GM12878 (cell line): Measurements from ENCODE around the gene CORO2B. TPM values are rescaled to one million over a fixed set of nuclear protein-coding genes. Genes with fewer than 3 reads are reported as not detected.
"Not testable (repeated sequence)": the region's sequence is repeated elsewhere in the genome, so short reads cannot be mapped to it uniquely, and the experiment has no call there.

Experiments used
- ATAC-seq: fragments of 200-7000 bp; cut with Tn5 transposase; 3 replicates; pipeline ENCODE4 v1.9.1; 2020; ENCODE audit warnings: mild to moderate bottlenecking, moderate library complexity
- BruUV-seq: library from RNA; stranded (reverse); fragments of 400-500 nt; replicated peaks from 2 replicates; lab custom pipeline; 2021; lab: Mats Ljungman, UMichigan
- CTCF ChIA-PET: fragments of 300-600 bp; sonication (Branson Sonifier 250); formaldehyde crosslinking; extraction: SDS; loops from one replicate; lab custom pipeline; 2021; ENCODE audit warnings: inconsistent platforms; lab: Yijun Ruan, JAX
- POLR2A ChIA-PET: fragments of 350-600 bp; formaldehyde crosslinking; extraction: SDS; loops from one replicate; lab custom pipeline; 2021; ENCODE audit warnings: inconsistent platforms; lab: Charles Lee
- RAD21 ChIA-PET: fragments of 300-600 bp; sonication (Branson Sonifier 250); formaldehyde crosslinking; loops from one replicate; lab custom pipeline; 2023; ENCODE audit warnings: antibody characterized with exemption; ENCODE audit not compliant: unreplicated experiment; lab: Charles Lee
- SMC1A ChIA-PET: fragments of 300-600 bp; sonication (Branson Sonifier 250); formaldehyde crosslinking; loops from one replicate; lab custom pipeline; 2023; ENCODE audit not compliant: unreplicated experiment, uncharacterized antibody; lab: Charles Lee
- DNase-seq: peaks from one replicate; pipeline ENCODE4 v3.0.0-alpha.2; 2011; ENCODE audit warnings: low read depth, low spot score
- FAIRE-seq: peaks from 3 replicates; lab custom pipeline; 2011; peaks lifted over from hg19 to GRCh38; lab: Jason Lieb, UNC
- H2AFZ ChIP-seq: 2 replicates; pipeline ENCODE4 v1.6.0; 2011; ENCODE audit warnings: low read depth, low read length, control low read depth; ENCODE audit not compliant: control insufficient read depth
- H3K27ac ChIP-seq: 2 replicates; pipeline ENCODE4 v1.5.1; 2011; ENCODE audit warnings: control low read depth; ENCODE audit not compliant: control insufficient read depth, insufficient read depth
- H3K27me3 ChIP-seq, 2 experiments: replicated peaks in 1 of 2; 2 replicates each; pipeline versions ENCODE4 v1.6.0 to v1.6.1; 2011; ENCODE audit warnings: low read length in 1 of 2; ENCODE audit not compliant: control insufficient read depth in 2 of 2, insufficient read depth in 2 of 2
- H3K36me3 ChIP-seq, 2 experiments: 2 replicates each; pipeline ENCODE4 v1.5.1; 2011; ENCODE audit warnings: low read length in 1 of 2; ENCODE audit not compliant: control insufficient read depth in 2 of 2, insufficient read depth in 2 of 2
- H3K4me1 ChIP-seq: 2 replicates; pipeline ENCODE4 v1.6.1; 2011; ENCODE audit warnings: mild to moderate bottlenecking, low read length, moderate library complexity, mixed read lengths; ENCODE audit not compliant: control insufficient read depth, insufficient read depth
- H3K4me2 ChIP-seq: 2 replicates; pipeline ENCODE4 v1.6.0; 2011; ENCODE audit warnings: control low read depth; ENCODE audit not compliant: control insufficient read depth, insufficient read depth
- H3K4me3 ChIP-seq: fragments of 200-600 bp; sonication (generic); 2 replicates; pipeline ENCODE4 v1.5.1; 2016
- H3K79me2 ChIP-seq: 2 replicates; pipeline ENCODE4 v1.6.0; 2011; ENCODE audit warnings: low read length; ENCODE audit not compliant: control insufficient read depth, insufficient read depth
- H3K9ac ChIP-seq: 2 replicates; pipeline ENCODE4 v1.8.0; 2011; ENCODE audit warnings: low read length, control low read depth, mixed read lengths; ENCODE audit not compliant: control insufficient read depth, insufficient read depth
- H3K9me3 ChIP-seq: replicated peaks from 3 replicates; pipeline ENCODE4 v1.5.1; 2011; ENCODE audit warnings: mild to moderate bottlenecking, low read length; ENCODE audit not compliant: control insufficient read depth, insufficient read depth
- H4K20me1 ChIP-seq: 2 replicates; pipeline ENCODE4 v1.6.0; 2011; ENCODE audit not compliant: control insufficient read depth, insufficient read depth
- CBX3 ChIP-seq: fragments of 200-600 bp; sonication (generic); IDR thresholded peaks from 2 replicates; pipeline ENCODE4 v1.6.1; 2016; ENCODE audit warnings: low read depth, borderline replicate concordance
- EZH2 ChIP-seq: IDR thresholded peaks from 2 replicates; pipeline ENCODE4 v1.6.1; 2012; ENCODE audit warnings: low read depth, mild to moderate bottlenecking, control low read depth, inconsistent platforms, low read length, borderline replicate concordance; ENCODE audit not compliant: control insufficient read depth
- FOS ChIP-seq: IDR thresholded peaks from 3 replicates; pipeline ENCODE4 v1.6.1; 2011; ENCODE audit warnings: borderline replicate concordance; ENCODE audit not compliant: insufficient read length; ENCODE audit errors: extremely low read depth
- JUNB ChIP-seq: IDR thresholded peaks from 2 replicates; pipeline ENCODE4 v1.6.1; 2016; ENCODE audit warnings: antibody characterized with exemption, mild to moderate bottlenecking
- MXI1 ChIP-seq: fragments of 150-350 bp; IDR thresholded peaks from 2 replicates; pipeline ENCODE4 v1.6.1; 2011; ENCODE audit warnings: low read depth, mild to moderate bottlenecking, inconsistent platforms, low read length, improper control_type of control experiment
- PKNOX1 ChIP-seq: fragments of 450-650 bp; IDR thresholded peaks from 2 replicates; pipeline ENCODE4 v1.6.1; 2016; ENCODE audit warnings: mild to moderate bottlenecking
- RAD21 ChIP-seq: IDR thresholded peaks from 2 replicates; pipeline ENCODE4 v1.6.1; 2011; ENCODE audit warnings: mild to moderate bottlenecking, low read depth, low read length, moderate library complexity; ENCODE audit not compliant: insufficient read depth
- STAT3 ChIP-seq: IDR thresholded peaks from 2 replicates; pipeline ENCODE4 v1.6.1; 2011; ENCODE audit warnings: low read depth, low read length, improper control_type of control experiment
- TARDBP ChIP-seq: IDR thresholded peaks from 2 replicates; pipeline ENCODE4 v1.6.1; 2016; ENCODE audit warnings: borderline replicate concordance
- YBX1 ChIP-seq: fragments of 450-650 bp; IDR thresholded peaks from 2 replicates; pipeline ENCODE4 v1.6.1; 2016; ENCODE audit warnings: antibody characterized with exemption
- ZZZ3 ChIP-seq: IDR thresholded peaks from 2 replicates; pipeline ENCODE4 v1.6.1; 2011; ENCODE audit warnings: low read depth; ENCODE audit not compliant: control insufficient read depth, insufficient read length
- WGBS: methylation state at CpG from one replicate; pipeline ENCODE4 v1.1.6; 2016; ENCODE audit warnings: low lambda C conversion rate; ENCODE audit not compliant: insufficient replicate concordance, insufficient coverage; ENCODE audit errors: missing lambda C conversion rate; 5-methylcytosine and 5-hydroxymethylcytosine counted together
- in situ Hi-C: fragments of 300-500 bp; cut with MboI; formaldehyde crosslinking; loops from 9 replicates; pipeline ENCODE4 v1.14.3; 2018; ENCODE audit warnings: mixed read lengths
- intact Hi-C: fragments of 100-400 bp; cut with micrococcal nuclease; formaldehyde crosslinking; loops from one replicate; pipeline ENCODE4 v1.14.2; 2022; ENCODE audit not compliant: unreplicated experiment
- polyA plus RNA-seq, 11 experiments: library from polyadenylated mRNA; depleted of rRNA in 4 of 11; unstranded in 6 of 11; stranded (reverse) in 5 of 11; fragments of >200 nt; fragmentation: Nextera tagmentation in 4 of 11; fragmentation: Illumina TruSeq in 1 of 11; extraction: Ambion mirVana in 4 of 11; extraction: Trizol in 1 of 11; gene quantifications; 1 replicate in 1 of 11; 2 replicates in 10 of 11; pipeline versions ENCODE4 v1.2.1 to v1.2.3, GENCODE V29; 2011 to 2016; ENCODE audit warnings: inconsistent platforms in 2 of 11, missing spikeins in 2 of 11, low read depth in 1 of 11
- total RNA-seq, 4 experiments: library from RNA; depleted of rRNA in 3 of 4; stranded (reverse); fragments of >200 nt in 3 of 4; fragmentation: Illumina TruSeq in 1 of 4; extraction: Trizol in 1 of 4; gene quantifications; 2 replicates each; pipeline versions ENCODE4 v1.2.1 to v1.2.3, GENCODE V29; 2013 to 2021

CORO2B gene
- total and polyA plus RNA-seq, 10 of the 15 experiments (the other 5 are each of a cell fraction or from before 2014, with no cell fraction given), result 0.05 to 0.73 (median 0.13) TPM; not detected in 4

- TF ChIP-seq YBX1 (no peak), FOS (no peak), JUNB (no peak), PKNOX1 (no peak)
These were observed 24.4 kb downstream of the CORO2B start (continued) for GRCh38 chr15:68603216-68603595.

- ChIA-PET POLR2A (no interaction called here), SMC1A (no interaction called here)
- 74% methylated on average over 9 of the region's 9 CpGs for WGBS
- Histone ChIP-seq H3K9me3 (no peaks in the 10 kb centered on the region), H3K9ac (no peak overlapping the region), H3K4me3 (no peak overlapping the region), H3K79me2 (no peaks in the 10 kb centered on the region), H3K4me1 (no peaks in the 10 kb centered on the region), H4K20me1 (no peaks in the 10 kb centered on the region), H3K27ac (no peak overlapping the region)
- intact Hi-C loops (no loop called here), in situ Hi-C loops (no loop called here)
- no TSS peak for BruUV-seq
- FAIRE-seq (no peak), ATAC-seq (no peak), DNase-seq (no peak)
- no peak for TF ChIP-seq EZH2
- TF ChIP-seq MXI1, result no peak
- no peak for TF ChIP-seq ZZZ3
- no peak for TF ChIP-seq RAD21
- TF ChIP-seq TARDBP, result no peak
- no peak for TF ChIP-seq STAT3
- no peak for TF ChIP-seq CBX3
- TF ChIP-seq, all 136 proteins: peak for 0
- H2AFZ ChIP-seq, result no peak overlapping the region
- no peaks in the 10 kb centered on the region for H3K36me3 ChIP-seq
- ChIA-PET CTCF (no interaction called here), RAD21 (no interaction called here)
- no peaks in the 10 kb centered on the region; a peak in 2 of 4 replicates for H3K27me3 ChIP-seq
- no peak overlapping the region for H3K4me2 ChIP-seq
These were observed 25.2 kb downstream of the CORO2B start for GRCh38 chr15:68603951-68604350.

DNA sequence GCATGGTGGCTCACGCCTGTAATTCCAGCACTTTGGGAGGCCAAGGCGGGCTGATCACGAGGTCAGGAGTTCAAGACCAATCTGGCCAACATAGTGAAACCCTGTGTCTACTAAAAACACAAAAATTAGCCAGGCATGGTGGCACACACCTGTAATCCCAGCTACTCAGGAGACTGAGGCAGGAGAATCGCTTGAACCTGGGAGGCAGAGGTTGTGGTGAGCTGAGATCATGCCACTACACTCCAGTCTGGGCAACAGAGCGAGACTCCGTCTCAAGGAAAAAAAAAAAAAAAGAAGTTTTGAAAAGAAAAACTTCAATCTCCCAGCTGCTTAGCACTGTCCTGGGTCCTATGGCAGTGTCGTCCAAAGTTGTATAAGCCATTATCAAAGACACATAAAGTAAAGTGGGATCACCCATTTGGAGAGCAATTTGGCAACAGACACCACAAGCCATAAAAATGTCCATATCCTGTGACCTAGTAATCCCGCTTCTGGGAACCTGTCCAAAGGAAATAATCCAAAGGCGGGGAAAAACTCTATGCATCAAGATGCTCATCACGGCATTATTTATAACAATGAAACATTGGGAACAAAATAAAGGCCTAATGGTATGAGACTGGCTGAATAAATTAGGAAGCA, 26.2 kb downstream of the CORO2B start:
- H2AFZ ChIP-seq, H3K9ac ChIP-seq, H3K4me3 ChIP-seq, H3K79me2 ChIP-seq, RAD21 ChIA-PET, H4K20me1 ChIP-seq, H3K4me1 ChIP-seq, H3K27ac ChIP-seq, H3K4me2 ChIP-seq, ATAC-seq, DNase-seq, intact Hi-C loops, FAIRE-seq, in situ Hi-C loops, H3K36me3 ChIP-seq, POLR2A ChIA-PET, H3K9me3 ChIP-seq, BruUV-seq, H3K27me3 ChIP-seq: not testable (repeated sequence)
- ChIA-PET SMC1A (interaction anchor here (0.6 kb wide), 1 partner anchor 153 kb away, joined by 3 read pairs; no protein-coding TSS in a partner anchor), CTCF (interaction anchor here (1.0 kb wide), 1 partner anchor 271 kb away, joined by 3 read pairs; no protein-coding TSS in a partner anchor)
- WGBS, result 39% methylated on average over 10 of the region's 10 CpGs
